Upper lobe of right lung (tissue), 1 donor: ENCODE results near the gene ELL. TPM values are rescaled to one million over a fixed set of nuclear protein-coding genes. Genes with fewer than 3 reads are reported as not detected.

ENCODE experiments used
- ATAC-seq: fragments of 200-7000 bp; cut with Tn5 transposase; one replicate; pipeline ENCODE4 v1.9.1; 2020; ENCODE audit warnings: mild to moderate bottlenecking, moderate library complexity
- DNase-seq: peaks from one replicate; pipeline ENCODE4 v3.0.0-alpha.2; 2020
- H3K27ac ChIP-seq: fragments of 200-600 bp; one replicate; pipeline ENCODE4 v1.8.0; 2022
- H3K27me3 ChIP-seq: fragments of 200-600 bp; one replicate; pipeline ENCODE4 v1.8.0; 2022; ENCODE audit warnings: mild to moderate bottlenecking
- H3K36me3 ChIP-seq: fragments of 200-600 bp; one replicate; pipeline ENCODE4 v1.8.0; 2022
- H3K4me1 ChIP-seq: fragments of 200-600 bp; one replicate; pipeline ENCODE4 v1.8.0; 2022
- H3K4me3 ChIP-seq: fragments of 200-600 bp; one replicate; pipeline ENCODE4 v1.8.0; 2022; ENCODE audit warnings: mild to moderate bottlenecking
- H3K9me3 ChIP-seq: fragments of 200-600 bp; one replicate; pipeline ENCODE4 v1.8.0; 2022
- intact Hi-C: fragments of 100-400 bp; cut with DNase I; formaldehyde crosslinking; loops from one replicate; pipeline ENCODE4 v1.11.0; 2022
- total RNA-seq: library from RNA; stranded (reverse); fragmentation: NEBNext Ultra II Directional; extraction: Animal tissue kit (Norgen Biotek cat#: 25700); gene quantifications from one replicate; pipeline ENCODE4 v1.2.1, GENCODE V29; 2021
- TF ChIP-seq, protein P1 (sequence below): fragments of 200-600 bp; IDR thresholded peaks from one replicate; pipeline ENCODE4 v1.8.0; 2022; ENCODE audit warnings: antibody characterized with exemption
- donor health status: DM: no; HTN: yes; CAD: no; lungs with severe emphysema.

The ELL gene
- total RNA-seq, 1 donor from 2014 or later = 17.7 TPM

DNA sequence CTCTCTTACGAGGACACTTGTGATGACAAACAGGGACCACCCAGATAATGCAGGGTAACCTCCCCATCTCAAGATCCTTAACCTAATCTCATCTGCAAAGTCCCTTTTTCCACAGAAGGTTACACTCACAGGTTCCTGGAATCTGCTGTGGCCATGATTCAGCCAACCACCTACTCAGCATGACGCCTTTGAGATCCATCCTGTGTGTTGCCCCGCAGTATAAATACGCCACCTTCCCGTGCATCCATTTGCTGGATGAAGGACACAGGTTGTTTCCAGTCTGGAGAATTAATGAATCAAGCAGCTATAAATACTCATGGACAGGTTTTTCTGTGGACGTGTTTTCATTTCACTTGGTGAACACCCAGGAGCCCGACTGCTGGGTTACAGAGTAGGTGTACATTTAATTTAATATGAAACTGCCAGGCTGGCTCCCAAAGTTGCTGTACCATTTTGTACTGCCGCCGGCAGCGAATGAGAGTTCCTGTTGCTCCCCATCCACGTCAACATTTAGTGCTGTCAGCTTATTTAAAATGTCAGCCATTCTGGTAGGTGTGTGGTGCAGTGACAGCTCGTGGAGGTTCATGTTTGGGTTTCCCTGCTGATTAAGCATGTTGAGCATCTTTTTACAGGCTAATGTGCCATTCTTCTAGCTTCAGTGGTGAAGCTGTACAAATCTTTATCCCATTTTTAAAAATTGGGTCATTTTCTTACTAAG is 40.2 kb downstream of the ELL start:
- Histone ChIP-seq H3K27me3 (no peaks in the 10 kb centered on the region), H3K4me1 (peaks cover 80% of the 10 kb centered on the region), H3K4me3 (no peak overlapping the region), H3K9me3 (no peaks in the 10 kb centered on the region), H3K27ac (no peak overlapping the region), H3K36me3 (no peaks in the 10 kb centered on the region)
- ATAC-seq = no peak
- DNase-seq = no peak
- intact Hi-C loops = no loop called here
- TF ChIP-seq, protein P1, sequence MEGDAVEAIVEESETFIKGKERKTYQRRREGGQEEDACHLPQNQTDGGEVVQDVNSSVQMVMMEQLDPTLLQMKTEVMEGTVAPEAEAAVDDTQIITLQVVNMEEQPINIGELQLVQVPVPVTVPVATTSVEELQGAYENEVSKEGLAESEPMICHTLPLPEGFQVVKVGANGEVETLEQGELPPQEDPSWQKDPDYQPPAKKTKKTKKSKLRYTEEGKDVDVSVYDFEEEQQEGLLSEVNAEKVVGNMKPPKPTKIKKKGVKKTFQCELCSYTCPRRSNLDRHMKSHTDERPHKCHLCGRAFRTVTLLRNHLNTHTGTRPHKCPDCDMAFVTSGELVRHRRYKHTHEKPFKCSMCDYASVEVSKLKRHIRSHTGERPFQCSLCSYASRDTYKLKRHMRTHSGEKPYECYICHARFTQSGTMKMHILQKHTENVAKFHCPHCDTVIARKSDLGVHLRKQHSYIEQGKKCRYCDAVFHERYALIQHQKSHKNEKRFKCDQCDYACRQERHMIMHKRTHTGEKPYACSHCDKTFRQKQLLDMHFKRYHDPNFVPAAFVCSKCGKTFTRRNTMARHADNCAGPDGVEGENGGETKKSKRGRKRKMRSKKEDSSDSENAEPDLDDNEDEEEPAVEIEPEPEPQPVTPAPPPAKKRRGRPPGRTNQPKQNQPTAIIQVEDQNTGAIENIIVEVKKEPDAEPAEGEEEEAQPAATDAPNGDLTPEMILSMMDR = no peak

DNA sequence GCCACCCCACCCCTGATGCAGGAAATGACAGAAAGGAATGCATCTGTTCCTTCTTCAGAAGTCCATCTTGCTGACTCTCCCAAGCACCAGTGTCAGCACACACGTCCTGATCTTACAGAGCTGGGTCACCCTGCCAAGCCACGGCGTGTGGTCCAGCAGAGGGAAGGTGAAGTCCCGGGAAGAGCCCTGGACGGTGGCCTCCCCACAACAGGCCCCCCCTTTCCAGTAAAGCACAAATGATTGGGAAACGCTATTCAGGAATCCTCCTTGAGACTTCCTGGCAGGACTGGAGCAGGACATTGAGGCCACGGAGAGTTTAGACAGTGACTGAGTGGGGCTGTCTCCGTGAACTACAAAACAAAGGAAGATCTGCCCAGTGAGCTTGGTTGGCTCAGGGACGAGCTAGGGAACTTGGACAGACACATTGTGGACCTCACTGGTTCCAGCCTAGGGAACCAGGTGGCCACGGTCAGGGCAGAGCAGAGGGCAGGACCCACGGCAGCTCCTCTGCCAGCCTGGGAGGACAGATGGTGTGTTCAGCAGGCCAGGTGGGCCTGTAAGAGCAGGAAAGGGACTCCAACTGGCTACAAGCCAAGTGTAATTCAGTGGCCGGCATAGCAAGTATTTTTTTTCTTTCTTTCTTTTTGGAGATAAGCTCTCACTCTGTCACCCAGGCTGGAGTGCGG is 41.7 kb downstream of the ELL start:
- H3K27ac ChIP-seq = peak overlapping the region; percentile 85
- intact Hi-C loops = no loop called here
- TF ChIP-seq, protein P1 = no peak
- H3K4me1 ChIP-seq = peaks cover 68% of the 10 kb centered on the region
- no peaks in the 10 kb centered on the region for H3K27me3 ChIP-seq
- H3K9me3 ChIP-seq = no peaks in the 10 kb centered on the region
- DNase-seq (peak; percentile 81), ATAC-seq (peak; percentile 74)
- H3K36me3 ChIP-seq = no peaks in the 10 kb centered on the region
- no peak overlapping the region for H3K4me3 ChIP-seq

DNA sequence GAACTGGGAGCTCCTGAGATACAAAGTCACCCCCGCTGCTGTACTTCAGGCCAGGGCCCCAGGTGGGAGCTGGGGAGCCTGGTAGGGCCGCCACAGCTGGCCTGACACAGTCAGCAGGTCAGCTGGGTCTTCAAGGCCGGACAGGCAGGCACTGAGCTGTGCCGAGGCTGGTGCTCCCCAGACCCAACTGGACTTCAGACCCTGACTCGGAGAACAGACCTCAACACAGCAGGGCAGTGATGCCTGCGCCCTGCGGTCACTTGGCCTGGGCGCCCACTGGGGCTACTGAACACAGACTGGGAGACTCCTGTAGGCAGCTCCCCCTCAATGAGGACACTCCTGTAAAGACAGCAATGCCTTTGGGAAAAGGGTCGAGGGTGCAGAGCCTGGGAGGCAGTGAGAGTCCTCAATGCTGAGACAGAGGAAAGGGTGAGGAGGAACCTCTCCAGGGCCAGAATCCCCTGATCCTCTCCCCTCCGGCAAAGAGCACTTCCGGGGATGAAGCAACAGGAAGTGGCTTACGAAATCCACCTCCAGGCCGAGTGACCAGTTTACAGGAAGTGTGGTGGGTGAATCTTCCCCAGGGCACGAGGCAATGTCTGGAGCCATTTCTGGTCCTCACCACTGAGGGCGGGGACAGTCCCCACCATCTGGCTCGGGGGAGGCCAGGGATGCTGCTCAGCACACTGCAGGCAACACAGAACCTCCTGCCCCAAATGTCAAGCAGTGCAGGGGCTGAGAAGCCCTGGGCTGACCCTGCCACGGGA is 43.1 kb downstream of the ELL start:
- H3K27me3 ChIP-seq = no peaks in the 10 kb centered on the region
- peaks cover 71% of the 10 kb centered on the region for H3K4me1 ChIP-seq
- peak; percentile 82 for DNase-seq
- H3K4me3 ChIP-seq = no peak overlapping the region
- peak; percentile 83 for ATAC-seq
- peak overlapping the region; percentile 85 for H3K27ac ChIP-seq
- TF ChIP-seq, protein P1 = no peak
- no peaks in the 10 kb centered on the region for H3K36me3 ChIP-seq
- H3K9me3 ChIP-seq = no peaks in the 10 kb centered on the region
- intact Hi-C loops = no loop called here

DNA sequence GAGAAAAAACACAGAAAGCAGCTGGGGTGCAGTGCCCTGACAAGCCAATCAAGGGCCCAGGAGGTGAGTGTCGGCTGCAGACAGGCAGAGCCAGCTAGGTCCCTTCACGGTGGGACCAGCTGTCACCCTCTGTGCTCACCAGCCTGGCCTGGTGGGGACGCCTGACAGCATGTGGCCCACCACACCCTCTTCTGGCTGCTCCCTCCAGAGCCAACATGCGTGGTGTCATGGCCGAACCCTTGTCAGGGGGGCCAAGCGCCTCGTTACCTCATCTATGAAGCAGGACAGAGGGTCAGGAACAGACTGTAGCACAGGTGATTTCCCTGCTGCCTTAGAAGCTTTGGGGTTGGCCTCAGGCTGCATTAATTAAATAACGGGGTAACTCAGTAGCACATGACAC is 43.9 kb downstream of the ELL start:
- DNase-seq (no peak), ATAC-seq (no peak)
- Histone ChIP-seq H3K9me3 (no peaks in the 10 kb centered on the region), H3K27ac (peak overlapping the region; percentile 85), H3K36me3 (no peaks in the 10 kb centered on the region), H3K4me3 (no peak overlapping the region), H3K4me1 (peaks cover 70% of the 10 kb centered on the region), H3K27me3 (no peaks in the 10 kb centered on the region)
- TF ChIP-seq, protein P1 = no peak
- intact Hi-C loops = no loop called here

DNA sequence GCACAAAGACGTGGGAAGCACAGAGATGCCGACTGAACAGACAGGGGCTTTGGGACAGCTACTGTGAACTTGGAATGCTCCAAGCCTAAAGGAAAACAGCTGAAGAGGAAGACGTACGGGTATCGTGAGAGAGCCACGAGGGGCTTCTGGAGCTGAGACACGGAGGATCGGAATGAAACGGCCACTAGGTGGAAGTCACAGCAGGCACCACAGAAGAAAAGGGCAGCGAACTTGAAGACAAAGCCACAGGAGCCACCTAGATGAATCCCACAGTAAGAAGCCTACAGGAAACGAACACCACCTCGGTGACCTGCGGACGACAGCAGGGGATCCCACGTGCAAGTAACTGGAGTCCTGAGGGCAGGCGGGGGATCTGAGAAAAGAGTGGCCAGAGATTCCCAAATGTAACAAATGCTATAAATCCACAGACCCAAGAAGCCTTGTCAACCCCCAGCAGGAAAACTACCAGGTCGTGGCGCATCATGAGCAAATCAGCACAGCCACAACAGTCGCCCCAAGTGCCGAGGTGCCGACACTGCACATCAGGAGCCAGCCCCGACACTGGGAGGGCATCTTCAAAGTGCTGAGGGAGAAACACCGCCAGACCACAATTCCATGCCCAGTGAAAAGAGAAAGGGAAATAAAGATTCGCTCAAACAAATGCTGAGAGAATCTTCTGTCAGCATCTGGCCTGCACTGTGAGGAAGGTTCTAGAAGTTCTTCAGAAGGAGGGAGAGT is 44.7 kb downstream of the ELL start:
- H3K27ac ChIP-seq = no peak overlapping the region
- peaks cover 68% of the 10 kb centered on the region for H3K4me1 ChIP-seq
- H3K4me3 ChIP-seq = no peak overlapping the region
- TF ChIP-seq, protein P1 = no peak
- no peaks in the 10 kb centered on the region for H3K9me3 ChIP-seq
- DNase-seq = no peak
- peaks cover 5% of the 10 kb centered on the region for H3K36me3 ChIP-seq
- intact Hi-C loops = no loop called here
- no peak for ATAC-seq
- no peaks in the 10 kb centered on the region for H3K27me3 ChIP-seq
